Cardiac fibroblast (primary cell): ENCODE measurements around the gene RNF121.

ENCODE experiments used
- DNase-seq, 2 donors: peaks; one replicate each; pipeline versions ENCODE4 v3.0.0 to v3.0.0-alpha.2; 2010; ENCODE audit warnings: low read depth in 2 of 2
- H3K4me3 ChIP-seq, 2 donors: replicated peaks in 1 of 2; 1 replicate in 1 of 2; 2 replicates in 1 of 2; pipeline ENCODE4 v1.5.1; 2011; ENCODE audit warnings: low read depth in 2 of 2, low read length in 2 of 2, mild to moderate bottlenecking in 2 of 2, moderate library complexity in 1 of 2
- TF ChIP-seq, protein P1 (sequence below): IDR thresholded peaks from one replicate; pipeline ENCODE4 v1.5.1; 2011; ENCODE audit warnings: low read depth, mild to moderate bottlenecking, low read length, inconsistent platforms

RNF121 gene

DNA sequence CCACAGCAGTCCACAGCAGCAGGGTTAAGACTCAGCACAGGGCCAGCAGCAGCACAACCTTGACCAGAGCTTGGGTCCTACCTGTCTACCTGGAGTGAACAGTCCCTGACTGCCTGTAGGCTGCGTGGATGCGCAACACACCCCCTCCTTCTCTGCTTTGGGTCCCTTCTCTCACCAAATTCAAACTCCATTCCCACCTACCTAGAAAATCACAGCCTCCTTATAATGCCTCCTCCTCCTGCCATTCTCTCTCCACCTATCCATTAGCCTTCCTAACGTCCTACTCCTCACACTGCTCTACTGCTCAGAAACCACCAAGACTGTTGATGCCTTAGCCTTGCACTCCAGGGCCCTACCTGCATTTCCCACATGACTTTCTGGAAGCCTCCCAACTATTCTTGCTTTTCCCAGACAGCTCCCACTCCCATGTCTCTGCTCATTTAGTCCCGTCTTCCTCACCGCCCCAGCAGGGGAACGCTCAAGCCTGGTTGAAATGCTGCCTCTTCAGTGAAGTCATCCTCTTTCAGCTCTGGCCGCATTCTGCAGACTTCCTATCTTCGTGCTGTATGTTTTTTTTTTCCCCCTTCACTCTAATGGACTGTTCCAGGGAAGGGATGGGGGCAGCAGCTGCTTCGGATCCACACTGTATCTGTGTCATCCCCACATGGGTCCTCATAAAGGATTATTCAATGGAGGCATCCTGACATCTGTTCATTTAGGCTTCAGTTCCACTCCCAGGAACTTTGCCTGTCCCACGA, 73.2 kb downstream of the RNF121 start:
- no peak for DNase-seq
- TF ChIP-seq, protein P1, sequence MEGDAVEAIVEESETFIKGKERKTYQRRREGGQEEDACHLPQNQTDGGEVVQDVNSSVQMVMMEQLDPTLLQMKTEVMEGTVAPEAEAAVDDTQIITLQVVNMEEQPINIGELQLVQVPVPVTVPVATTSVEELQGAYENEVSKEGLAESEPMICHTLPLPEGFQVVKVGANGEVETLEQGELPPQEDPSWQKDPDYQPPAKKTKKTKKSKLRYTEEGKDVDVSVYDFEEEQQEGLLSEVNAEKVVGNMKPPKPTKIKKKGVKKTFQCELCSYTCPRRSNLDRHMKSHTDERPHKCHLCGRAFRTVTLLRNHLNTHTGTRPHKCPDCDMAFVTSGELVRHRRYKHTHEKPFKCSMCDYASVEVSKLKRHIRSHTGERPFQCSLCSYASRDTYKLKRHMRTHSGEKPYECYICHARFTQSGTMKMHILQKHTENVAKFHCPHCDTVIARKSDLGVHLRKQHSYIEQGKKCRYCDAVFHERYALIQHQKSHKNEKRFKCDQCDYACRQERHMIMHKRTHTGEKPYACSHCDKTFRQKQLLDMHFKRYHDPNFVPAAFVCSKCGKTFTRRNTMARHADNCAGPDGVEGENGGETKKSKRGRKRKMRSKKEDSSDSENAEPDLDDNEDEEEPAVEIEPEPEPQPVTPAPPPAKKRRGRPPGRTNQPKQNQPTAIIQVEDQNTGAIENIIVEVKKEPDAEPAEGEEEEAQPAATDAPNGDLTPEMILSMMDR = no peak
- no peak overlapping the region for H3K4me3 ChIP-seq

DNA sequence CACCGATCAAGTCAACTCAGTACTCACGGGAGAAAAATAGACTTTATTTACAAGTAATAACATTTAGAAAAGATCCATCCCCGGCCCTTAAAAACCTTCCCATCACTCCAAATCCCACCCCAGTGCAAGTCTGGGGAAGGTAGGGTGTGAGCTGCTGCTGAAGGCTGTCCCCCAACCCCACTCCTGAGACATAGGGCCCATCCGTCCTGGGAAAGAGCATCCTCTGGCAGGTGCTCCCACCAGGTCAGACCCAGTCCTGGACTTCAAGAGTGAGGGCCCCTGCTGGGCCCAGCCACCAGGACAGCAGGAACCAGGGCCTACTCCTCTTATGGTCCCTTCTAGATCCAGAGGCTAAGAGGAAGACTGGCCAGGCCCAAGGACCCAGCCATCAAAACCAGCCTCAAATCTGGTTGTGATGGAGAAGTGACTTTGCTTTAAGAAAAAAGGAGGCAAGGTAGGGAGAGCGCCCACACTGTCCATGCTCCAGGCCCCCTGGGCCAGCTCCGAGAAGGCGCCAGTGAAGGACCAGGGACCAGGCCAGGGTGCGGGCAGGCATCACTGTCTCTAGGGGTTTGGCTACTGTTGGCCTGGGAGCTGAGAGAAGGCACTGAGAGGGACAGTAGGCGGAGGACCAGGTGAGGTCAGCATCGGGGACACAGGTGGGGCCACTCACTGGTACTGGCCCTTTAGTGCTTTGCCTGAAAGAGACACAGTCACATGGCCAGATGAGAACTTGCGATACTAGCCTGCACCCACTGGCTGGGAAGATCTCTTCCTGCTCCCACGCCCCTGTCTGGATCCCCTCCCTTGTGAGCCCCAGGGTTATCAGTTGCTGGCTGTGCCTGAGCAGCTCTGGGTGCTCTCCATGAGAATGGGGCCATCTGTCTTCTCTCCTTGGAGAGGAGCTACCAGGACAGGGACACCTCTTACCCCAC, 74.3 kb downstream of the RNF121 start:
- no peak for DNase-seq
- TF ChIP-seq, protein P1 = no peak

DNA sequence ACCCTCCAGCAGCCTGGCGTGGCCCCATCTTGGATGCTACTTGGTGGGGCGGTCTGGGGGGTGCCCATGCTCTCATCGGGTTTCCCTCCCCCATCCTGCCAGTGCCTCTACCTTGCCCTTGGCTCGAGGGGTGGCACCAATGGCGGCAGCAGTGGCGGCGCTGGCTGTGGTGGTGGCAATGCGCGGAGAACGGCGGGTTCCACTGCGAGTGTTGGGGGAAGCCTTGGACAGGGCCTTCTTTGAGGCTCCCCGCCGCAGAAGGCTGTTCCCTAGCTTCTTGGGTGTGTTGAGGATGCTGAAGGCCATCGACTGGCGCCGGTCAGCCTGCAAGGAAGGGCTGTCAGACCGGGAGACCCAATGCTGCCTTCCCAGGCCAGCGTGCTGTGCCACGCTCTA, 74.9 kb downstream of the RNF121 start:
- no peak for DNase-seq
- TF ChIP-seq, protein P1 = no peak
- H3K4me3 ChIP-seq = no peak overlapping the region

More for the DNA sequence above, 74.3 kb downstream of the RNF121 start:
- H3K4me3 ChIP-seq = no peak overlapping the region

DNA sequence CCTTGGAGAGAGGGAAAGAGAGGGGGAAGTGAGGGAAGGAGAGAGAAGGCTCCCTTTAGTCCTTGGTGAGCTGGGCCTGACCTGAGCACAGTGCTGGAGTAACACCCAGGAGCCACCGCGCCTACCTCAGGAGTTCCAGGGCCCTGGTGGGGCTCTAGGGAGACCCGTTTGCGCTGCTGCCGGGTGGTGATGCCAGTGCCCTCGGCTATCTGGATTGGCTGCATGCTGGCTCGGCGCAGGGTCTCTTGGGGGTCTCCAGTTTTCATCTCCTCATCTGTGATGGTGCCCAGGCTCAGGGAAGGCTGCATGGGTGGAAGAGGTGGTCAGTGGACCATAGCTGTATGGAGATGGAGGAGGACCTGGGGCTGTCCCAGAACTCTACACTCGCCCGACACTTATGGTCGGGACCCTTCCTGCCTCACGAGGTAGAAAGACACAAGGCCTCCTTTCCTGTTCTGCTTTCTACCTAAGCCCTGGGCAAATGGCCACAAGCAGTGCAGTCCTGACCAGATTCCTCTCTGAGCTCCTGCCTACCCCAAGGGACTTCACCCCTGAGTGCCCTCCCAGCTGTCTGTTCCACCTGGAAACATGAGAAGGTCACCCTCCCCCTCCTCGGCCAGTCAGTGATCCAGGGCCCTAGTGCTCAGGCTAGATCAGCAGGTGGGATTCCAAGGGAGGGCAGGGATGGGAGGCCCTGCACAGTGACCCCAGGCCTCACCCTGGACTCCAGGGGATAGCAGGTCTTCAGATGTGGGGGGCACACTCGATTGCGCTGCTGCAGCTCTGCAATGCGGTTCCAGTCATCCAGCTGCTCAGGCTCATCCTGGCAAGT, 75.9 kb downstream of the RNF121 start:
- no peak overlapping the region for H3K4me3 ChIP-seq
- TF ChIP-seq, protein P1 = no peak
- no peak for DNase-seq

DNA sequence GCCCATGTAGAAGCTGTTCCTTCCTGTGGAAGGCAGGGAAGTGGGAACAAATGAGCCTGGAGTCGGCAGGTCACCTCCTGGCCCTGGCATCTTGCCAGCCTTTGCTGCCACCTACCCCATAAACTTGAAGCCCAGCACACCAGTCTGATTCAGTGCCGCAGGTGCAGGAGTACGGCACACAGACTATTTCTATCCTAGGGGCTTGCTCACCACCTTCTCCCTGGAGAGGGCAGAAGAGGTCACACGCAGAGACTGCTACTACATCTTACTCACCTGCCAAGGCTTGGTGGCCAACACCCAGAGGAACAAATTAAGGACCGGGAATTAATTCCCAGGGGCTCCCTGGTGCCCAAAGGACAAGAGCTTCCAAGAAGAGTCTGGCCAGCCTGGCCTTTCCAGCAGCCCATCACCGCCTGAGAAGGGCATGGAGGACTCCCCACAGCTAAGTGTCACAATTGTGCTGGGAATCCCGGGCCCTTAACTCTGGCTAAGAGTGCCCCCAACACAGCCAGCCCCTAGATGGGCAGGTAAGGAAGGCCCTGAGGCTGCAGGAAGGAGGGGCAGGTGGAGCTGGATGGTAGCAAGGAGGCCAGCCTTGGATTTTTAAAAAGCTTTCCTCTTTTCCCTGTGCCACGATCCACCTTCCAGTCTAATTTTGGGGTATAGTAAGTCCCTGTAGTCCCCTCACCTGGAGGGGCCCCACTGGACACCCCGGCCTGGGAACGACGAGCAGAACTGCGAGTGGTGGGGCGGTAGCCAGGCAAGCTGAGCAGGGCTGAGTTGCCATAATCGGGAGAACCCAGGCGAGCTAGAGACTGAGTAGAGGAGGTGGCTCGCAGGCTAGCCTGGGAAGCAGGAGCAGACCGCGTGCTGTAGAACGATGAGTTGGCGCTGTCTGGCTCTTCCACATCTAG, 76.8 kb downstream of the RNF121 start:
- TF ChIP-seq, protein P1 = no peak
- no peak overlapping the region for H3K4me3 ChIP-seq
- no peak for DNase-seq
